ENCODE data around the gene CYS1.

- TF ChIP-seq ZBTB20 (CRISPR knock-in tag; IDR thresholded peaks at IDR 0.05; ENCODE audit: borderline replicate concordance, low read depth), result no peak
- TF ChIP-seq JUN (CRISPR knock-in tag; IDR thresholded peaks at IDR 0.05), result no peak
- TF ChIP-seq HNF4G (IDR thresholded peaks at IDR 0.05; ENCODE audit: borderline replicate concordance, low read depth, low read length), result no peak
- TF ChIP-seq HNF4G (CRISPR knock-in tag; IDR thresholded peaks at IDR 0.05; ENCODE audit: borderline replicate concordance, low read depth), result no peak
- TF ChIP-seq, protein P1, sequence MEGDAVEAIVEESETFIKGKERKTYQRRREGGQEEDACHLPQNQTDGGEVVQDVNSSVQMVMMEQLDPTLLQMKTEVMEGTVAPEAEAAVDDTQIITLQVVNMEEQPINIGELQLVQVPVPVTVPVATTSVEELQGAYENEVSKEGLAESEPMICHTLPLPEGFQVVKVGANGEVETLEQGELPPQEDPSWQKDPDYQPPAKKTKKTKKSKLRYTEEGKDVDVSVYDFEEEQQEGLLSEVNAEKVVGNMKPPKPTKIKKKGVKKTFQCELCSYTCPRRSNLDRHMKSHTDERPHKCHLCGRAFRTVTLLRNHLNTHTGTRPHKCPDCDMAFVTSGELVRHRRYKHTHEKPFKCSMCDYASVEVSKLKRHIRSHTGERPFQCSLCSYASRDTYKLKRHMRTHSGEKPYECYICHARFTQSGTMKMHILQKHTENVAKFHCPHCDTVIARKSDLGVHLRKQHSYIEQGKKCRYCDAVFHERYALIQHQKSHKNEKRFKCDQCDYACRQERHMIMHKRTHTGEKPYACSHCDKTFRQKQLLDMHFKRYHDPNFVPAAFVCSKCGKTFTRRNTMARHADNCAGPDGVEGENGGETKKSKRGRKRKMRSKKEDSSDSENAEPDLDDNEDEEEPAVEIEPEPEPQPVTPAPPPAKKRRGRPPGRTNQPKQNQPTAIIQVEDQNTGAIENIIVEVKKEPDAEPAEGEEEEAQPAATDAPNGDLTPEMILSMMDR (CRISPR knock-in tag; IDR thresholded peaks at IDR 0.05), result peak; percentile 44
- TF ChIP-seq EZH2 (conservative IDR thresholded peaks at IDR 0.05; ENCODE audit: low read depth, low read length), result no peak
- no peak for TF ChIP-seq ZFX (CRISPR knock-in tag; IDR thresholded peaks at IDR 0.05; ENCODE audit: low read depth)
- no peak for TF ChIP-seq PCBP1 (IDR thresholded peaks at IDR 0.05; ENCODE audit: borderline replicate concordance, low read depth, low read length)
- no peak for TF ChIP-seq TCF7L2 (IDR thresholded peaks at IDR 0.05; ENCODE audit: low read depth, low read length)
These were observed 57.8 kb downstream of the CYS1 start for GRCh38 chr2:10022445-10022844.

Measured in HepG2 (cell line).